Activated T-cell treated with anti-CD3 and anti-CD28 coated beads for 24 hours (primary cell): Measurements from ENCODE around the gene ARHGAP24.

Experiments
- DNase-seq: peaks from one replicate; pipeline ENCODE4 v3.0.0-alpha.2; 2020; ENCODE audit warnings: low read depth

Gene ARHGAP24

DNA sequence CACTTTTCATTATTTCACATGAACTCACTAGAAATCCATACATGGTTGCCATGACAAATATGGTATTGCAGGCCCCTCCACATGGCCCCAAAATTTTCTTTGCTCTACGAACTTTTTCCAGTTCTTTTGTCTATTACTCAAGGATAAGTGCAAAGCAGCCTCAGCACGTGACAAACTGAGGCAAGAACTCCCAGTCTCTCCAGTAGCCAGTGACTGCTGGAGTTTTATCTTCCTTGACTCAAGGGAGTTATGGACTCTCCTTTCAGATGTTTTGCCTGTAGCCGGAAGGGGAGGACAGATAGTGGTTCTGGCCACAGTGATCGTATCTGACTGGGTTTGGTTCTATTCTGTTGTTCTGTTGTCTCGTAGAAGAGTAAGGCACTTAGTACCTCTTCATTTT is 105.5 kb downstream of the ARHGAP24 start:
- no peak for DNase-seq

- no peak for DNase-seq
Observed at GRCh38 chr4:85587952-85588351, 113.0 kb downstream of the ARHGAP24 start.

DNA sequence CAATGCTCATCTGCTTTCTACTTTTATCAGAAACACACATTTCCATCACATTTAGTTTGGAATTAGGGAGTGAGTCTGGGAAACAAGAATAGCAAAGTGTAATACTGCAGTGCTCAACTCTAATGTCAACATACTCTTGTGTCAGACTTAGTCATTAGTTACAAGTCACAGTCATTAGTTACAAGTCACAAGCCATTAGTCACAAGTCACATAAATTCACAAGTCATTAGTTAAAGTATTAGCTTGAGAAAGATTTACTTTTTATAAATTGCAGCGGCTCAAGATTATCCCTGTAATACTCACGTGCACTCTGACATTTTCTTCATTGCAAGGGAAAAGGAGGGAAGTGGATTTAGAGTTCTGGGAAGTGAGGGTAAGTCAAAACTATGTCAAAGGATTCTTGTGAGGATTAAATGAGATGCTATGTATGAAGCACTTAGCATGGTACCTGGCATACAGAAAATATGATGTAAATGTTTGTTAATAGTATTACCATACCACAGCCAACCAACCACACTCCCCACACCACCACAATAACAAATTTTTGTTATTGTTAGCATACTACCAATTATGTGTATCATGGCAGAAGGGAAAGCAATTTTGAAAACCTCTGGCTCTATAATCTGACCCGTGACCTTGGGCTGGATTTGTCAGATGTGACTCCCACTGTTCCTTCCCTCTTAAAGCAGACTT is 116.6 kb downstream of the ARHGAP24 start:
- DNase-seq, result no peak

DNA sequence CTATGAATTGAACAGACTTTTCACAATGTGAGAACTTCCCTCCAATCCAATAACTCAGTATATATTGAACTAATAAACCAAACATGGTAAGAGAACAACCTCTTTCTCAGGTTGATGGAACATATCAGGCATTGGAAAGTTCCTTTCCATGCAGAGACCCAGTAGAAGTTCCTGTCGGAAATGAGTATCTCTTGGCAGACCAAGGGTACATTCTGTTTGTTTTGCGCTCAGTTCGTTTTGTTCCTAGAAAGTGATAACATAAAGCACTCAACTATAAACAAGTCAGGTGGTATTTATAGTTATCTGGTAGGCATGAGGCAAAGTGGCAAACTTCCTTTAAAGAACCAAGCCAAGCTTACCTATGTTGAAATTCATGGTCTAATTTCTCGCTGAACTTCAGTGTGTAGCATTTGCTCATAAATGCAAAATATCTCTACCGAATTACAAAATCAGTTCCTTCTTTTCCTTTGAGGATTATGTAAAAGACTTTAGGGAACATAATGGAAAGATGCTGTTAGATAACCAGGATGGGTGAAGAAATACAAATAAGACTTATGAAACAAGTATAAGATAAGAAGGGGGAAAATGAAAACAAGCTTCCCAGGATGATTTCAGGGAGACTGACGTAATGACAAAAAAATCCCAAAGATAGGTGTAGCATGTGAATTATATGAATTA is 120.3 kb downstream of the ARHGAP24 start:
- DNase-seq, result no peak

- no peak for DNase-seq
Observed at GRCh38 chr4:85595796-85596559, 121.0 kb downstream of the ARHGAP24 start.

DNA sequence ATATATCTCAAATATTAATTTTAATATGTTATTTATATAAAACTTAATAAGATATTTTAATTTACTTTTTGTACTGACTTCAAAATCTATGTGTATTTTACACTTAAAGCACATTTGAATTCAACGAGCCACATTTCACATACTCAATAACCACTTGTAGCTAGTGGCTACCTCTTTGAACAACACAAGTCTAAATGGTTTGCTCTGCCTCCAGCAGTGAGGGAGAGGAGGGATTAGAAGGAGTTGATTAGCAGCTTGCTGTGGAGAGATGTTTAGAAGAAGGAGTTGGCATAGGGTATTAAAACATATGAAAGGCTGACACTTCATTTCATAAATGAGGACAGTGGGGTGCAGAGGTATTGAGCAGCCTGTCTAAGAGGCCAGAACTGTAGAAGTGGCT is 124.0 kb downstream of the ARHGAP24 start:
- no peak for DNase-seq

- DNase-seq, result no peak
Observed at GRCh38 chr4:85600501-85600900, 125.6 kb downstream of the ARHGAP24 start.

GRCh38 chr4:85603437-85604336 is 128.7 kb downstream of the ARHGAP24 start:
- DNase-seq, result no peak

GRCh38 chr4:85606505-85606904 is 131.6 kb downstream of the ARHGAP24 start:
- no peak for DNase-seq

DNA sequence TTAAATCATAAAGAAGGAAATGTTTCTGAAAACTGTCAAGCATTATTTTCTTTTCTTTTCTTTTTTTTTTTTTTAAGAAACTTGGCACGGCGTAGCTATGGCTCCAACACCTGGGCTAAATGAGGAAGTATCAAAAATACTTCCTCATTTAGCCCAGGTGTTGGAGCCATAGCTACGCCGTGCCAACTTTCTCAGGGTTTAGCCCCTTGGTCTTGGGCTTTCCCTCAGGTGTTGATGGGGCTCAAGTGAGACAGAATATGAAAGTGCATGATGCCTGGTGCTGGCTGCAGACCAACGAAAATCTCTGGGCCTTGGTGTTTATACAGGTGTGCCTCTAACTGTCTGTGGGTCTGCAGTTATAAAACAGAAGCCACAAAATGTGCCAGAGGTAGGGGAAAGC is 132.7 kb downstream of the ARHGAP24 start:
- no peak for DNase-seq

DNA sequence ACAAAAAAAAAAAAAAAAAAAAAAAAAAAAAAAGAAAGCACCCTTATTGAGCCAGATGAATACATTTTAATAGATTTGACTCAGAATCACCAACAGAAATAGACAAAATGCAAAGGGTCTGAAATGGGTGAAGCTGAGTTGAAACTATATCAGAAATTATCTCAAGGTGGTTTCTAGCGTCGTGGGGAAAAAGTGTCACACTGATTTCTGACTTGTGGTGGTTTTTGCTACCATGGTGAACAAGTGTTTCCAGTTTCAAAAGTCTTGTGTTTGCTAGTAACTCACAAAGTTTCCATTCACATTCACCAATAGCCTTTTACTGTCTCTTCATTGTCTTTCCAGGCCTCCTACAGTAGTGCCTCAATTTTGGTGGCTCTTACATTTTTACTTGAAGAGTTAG is 135.5 kb downstream of the ARHGAP24 start:
- DNase-seq, result no peak

- DNase-seq, result no peak
Observed at GRCh38 chr4:85611661-85612060, 136.7 kb downstream of the ARHGAP24 start.

- DNase-seq, result no peak
Observed at GRCh38 chr4:85613901-85614300, 139.0 kb downstream of the ARHGAP24 start.

GRCh38 chr4:85615952-85616351 is 141.0 kb downstream of the ARHGAP24 start:
- no peak for DNase-seq

DNA sequence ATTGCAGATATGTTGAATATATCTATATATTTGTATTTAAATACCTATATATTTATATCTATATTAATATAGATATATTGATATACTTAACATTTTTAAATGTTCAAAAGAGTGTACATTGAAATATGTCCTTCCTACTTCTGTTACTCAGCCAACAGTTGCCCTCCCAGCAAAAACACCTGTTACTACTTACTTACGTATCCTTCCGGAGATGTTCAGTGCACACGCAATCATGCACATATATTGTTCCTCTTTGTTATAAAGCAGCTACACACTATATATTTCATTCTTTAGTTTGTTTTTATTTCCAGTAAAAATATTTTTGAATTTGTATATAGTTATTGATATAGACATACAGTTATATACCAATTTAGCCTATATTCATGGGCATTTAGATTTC is 142.3 kb downstream of the ARHGAP24 start:
- DNase-seq, result no peak

GRCh38 chr4:85632981-85633380 is 158.0 kb downstream of the ARHGAP24 start:
- no peak for DNase-seq

GRCh38 chr4:85637778-85638177 is 162.8 kb downstream of the ARHGAP24 start:
- DNase-seq, result no peak

DNA sequence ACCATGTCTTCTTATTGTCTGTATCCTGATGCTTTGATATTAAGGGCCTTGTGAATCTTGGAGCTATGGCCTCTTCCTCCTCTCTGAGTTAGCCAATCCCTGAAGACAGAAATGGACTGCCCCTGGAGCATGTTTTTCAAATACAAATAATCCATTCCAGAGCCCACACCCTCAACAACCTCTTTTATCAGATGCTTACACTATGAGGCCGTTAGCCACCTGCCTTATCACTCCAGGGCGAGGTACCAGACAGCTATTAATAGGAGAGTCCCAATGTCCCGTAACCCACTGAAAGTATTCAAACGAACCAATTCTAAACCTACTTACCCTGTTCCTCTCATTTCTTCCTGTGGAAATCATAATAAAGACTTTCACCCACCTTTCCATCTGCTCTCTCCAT is 165.0 kb downstream of the ARHGAP24 start:
- no peak for DNase-seq

GRCh38 chr4:85642356-85643100 is 167.6 kb downstream of the ARHGAP24 start:
- DNase-seq, result no peak

DNA sequence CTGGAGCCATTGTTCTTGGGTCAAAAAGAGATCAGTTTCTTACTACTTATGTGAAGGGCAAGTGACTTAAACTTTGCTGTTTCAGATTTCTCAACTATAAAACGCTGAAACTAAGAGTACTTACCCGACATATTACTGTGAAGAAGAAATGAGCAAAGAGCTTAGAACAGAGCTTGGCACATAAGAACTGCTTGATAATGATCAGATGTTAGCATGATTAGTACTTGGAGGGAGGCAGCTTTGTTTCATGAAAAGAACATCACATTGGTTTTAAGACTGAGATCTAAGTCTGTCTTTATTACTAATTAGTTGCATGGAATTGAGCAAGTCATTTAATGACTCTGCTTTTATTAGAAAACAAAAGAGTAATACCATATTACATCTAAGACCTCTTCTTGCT is 169.1 kb downstream of the ARHGAP24 start:
- no peak for DNase-seq

GRCh38 chr4:85650908-85651307 is 176.0 kb downstream of the ARHGAP24 start:
- no peak for DNase-seq
